Stimulated activated CD4-positive, alpha-beta T cell treated with anti-CD3 and anti-CD28 coated beads, Interleukin-1b, Interleukin-23, amount 100 ng/mL, for 4 hours (primary cell): ENCODE results near the gene KDM8.

Experiments used
- DNase-seq, 2 donors: peaks; one replicate each; pipeline ENCODE4 v3.0.0-alpha.2; 2020; ENCODE audit warnings: low read depth in 2 of 2

The KDM8 gene

GRCh38 chr16:27269300-27270150 lies 66.2 kb downstream of the KDM8 start:
- no peak for DNase-seq

GRCh38 chr16:27270349-27270748 lies 67.0 kb downstream of the KDM8 start:
- DNase-seq = no peak
